Motor neuron (in vitro differentiated cells): Measurements from ENCODE around the gene LSM6. TPM values are rescaled to one million over a fixed set of nuclear protein-coding genes. Genes with fewer than 3 reads are reported as not detected.

ENCODE experiments used
- ATAC-seq, 8 experiments: fragments of 200-7000 bp; cut with Tn5 transposase; replicated peaks in 6 of 8; 2 replicates each; pipeline ENCODE4 v1.8.0; 2021; ENCODE audit warnings: mild to moderate bottlenecking in 8 of 8, moderate library complexity in 8 of 8
- H3K27ac ChIP-seq, 2 donors: fragments of 250-450 bp; sonication (Bioruptor Pico); 2 replicates each; pipeline ENCODE4 v1.9.0; 2021; ENCODE audit warnings: antibody characterized with exemption in 2 of 2, mild to moderate bottlenecking in 2 of 2, moderate library complexity in 1 of 2
- H3K4me1 ChIP-seq, 2 donors: fragments of 250-450 bp; sonication (Bioruptor Pico); replicated peaks in 1 of 2; 2 replicates each; pipeline ENCODE4 v1.6.1; 2021; ENCODE audit warnings: antibody characterized with exemption in 2 of 2, mild to moderate bottlenecking in 2 of 2, moderate library complexity in 1 of 2
- H3K4me3 ChIP-seq, 5 donors: fragments of 250-450 bp; sonication (Bioruptor Pico); 2 replicates each; pipeline ENCODE4 v1.9.0; 2021; ENCODE audit warnings: antibody characterized with exemption in 5 of 5, mild to moderate bottlenecking in 5 of 5, moderate library complexity in 4 of 5
- WGBS, 10 experiments: fragments of 450-650 bp; shearing (Covaris generic); methylation state at CpG; one replicate each; pipeline ENCODE4 v1.0.0; 2022; 5-methylcytosine and 5-hydroxymethylcytosine counted together
- in situ Hi-C, 9 experiments: fragments of 400-800 bp; cut with MboI; loops; one replicate each; pipeline ENCODE4 v1.15.0; 2021; ENCODE audit warnings: low sequenced_read_pairs in 9 of 9, low pct_unique_long_range_greater_than_20kb in 2 of 9; ENCODE audit not compliant: unreplicated experiment in 9 of 9
- total RNA-seq, 8 experiments: library from RNA; unstranded; fragments of 300-600 nt; gene quantifications; 2 replicates each; pipeline versions ENCODE4 v1.2.3 to v1.2.4, GENCODE V29; 2022

The LSM6 gene
- total RNA-seq, result 10 to 100 TPM; 37.8 to 76.7 (median 51.1) TPM

DNA sequence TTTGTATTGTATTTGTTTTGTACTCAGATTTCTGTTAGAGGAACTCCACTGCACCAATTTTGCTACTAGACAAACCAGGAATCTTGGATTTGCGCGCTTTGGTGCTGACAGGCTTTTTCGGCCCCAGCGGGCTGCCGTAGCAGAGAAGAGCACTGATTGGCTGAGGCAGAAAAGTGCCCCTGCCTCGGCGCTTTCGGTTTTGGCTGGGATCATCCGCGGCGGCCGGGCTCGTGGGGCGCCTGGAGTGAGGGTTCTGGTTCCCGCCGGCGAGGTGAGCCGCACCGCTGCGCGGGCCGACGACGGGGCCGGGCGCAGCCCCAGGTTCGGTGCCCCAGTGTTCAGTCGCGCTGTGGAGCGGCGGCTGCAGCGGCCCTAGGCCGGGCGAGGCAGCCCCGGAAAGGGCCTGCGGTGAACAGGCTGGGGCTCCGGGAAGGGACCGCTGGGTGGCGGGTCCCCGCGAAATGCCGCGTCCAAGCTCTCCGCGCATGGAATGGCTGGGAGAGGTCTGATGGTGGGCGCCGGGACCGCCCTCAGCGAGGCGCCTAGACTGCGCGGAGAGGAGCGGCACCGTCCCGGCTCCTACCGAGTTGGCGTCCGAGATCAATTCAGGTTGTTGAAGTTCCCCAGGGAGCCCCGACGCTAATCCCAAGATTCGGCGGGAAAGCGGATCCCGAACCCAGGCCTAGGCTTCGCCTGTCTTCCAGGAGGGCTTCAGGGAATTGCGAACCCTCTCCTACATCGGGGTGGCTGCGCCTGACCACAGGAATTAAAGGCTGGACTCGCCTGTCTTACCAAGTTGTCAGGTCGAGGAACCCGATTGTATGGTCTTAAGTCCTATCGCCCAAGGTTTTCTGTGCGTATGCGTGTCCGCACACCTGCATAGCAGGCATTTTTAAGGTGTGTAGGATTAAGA, at the start of gene LSM6:
LSM6 (plus strand) TSS at position 178 of the 913 bp plus-strand sequence. CDS start 7,204 bp downstream, outside the sequence.
- peak; percentile 92 to 94 (median 93) for ATAC-seq
- in situ Hi-C loops, result no loop called here
- Histone ChIP-seq H3K27ac (peak within 1 kb of the TSS; percentile 75 to 89), H3K4me1 (peaks cover 13 to 24% of the 10 kb centered on the region in 2 donors), H3K4me3 (peak within 1 kb of the TSS; percentile 70 to 98 (median 82))
- 0 to 2% (median 0%) methylated on average over 1 to 19 of the region's 75 CpGs; no CpG with 5 or more reads in 1 of the 10 experiments for whole genome bisulfite sequencing, 10 experiments

DNA sequence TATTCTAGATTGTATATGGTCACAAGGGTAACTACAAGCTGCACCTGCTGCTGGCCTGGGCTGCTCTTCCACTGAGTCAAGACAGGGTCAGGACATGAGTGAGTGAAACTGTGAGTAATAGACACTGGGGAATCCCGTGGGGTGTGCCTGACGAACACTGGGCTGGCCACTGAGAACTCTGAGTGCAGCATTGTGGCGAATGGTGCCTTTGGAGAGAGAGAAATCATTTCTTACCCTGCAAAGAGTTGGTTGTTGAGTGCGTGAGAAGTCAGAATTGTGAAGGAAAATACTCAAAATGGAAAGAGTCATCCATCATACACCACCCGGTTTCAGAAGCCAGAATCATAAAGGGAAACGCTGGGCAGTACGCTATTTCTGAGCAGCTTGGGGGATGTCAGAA, 43.1 kb upstream of the LSM6 start:
- 53 to 93% (median 80%) methylated on average over 1 to 6 of the region's 7 CpGs for WGBS, 10 experiments
- H3K4me1 ChIP-seq, result peaks cover 0 to 8% of the 10 kb centered on the region in 2 donors
- no peak overlapping the region for H3K4me3 ChIP-seq
- in situ Hi-C loops, result no loop called here
- no peak overlapping the region for H3K27ac ChIP-seq
- ATAC-seq, result peak in 1 of 8 experiments; percentile 41

DNA sequence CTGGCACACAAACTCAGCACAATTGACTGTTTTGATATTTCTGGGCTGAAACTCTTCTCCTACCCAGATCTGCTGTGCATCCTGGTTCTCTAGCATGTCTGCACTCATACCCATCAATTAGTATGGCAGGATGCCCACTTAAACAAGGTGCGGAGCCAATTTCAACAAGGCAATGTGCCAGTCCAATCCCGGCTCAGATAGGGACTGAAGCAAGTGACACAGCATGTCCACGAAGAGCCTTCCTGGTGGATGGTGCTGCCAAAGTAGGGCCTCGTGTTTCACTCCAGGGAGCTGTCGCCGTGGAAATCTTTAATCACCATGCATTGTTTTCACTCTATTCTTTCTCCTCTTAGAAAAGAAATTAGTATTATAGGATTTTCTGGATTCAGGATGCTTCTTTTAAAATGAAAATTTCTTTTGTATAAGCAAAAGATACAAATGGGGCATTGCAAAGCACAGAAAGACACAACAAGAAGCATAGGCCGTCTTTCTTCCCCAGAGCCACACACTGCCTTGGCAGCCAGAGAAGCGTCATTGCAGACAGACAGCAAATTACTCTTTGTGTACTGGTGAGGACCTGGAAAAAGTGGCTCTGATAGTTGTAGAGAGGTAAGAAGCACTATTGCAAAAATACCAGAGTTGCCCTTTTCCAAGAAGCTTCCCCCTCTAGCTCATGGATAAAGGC, 40.6 kb upstream of the LSM6 start:
- peak in 3 of 8 experiments; percentile 74 to 98 (median 77) for ATAC-seq
- H3K27ac ChIP-seq, result no peak overlapping the region

DNA sequence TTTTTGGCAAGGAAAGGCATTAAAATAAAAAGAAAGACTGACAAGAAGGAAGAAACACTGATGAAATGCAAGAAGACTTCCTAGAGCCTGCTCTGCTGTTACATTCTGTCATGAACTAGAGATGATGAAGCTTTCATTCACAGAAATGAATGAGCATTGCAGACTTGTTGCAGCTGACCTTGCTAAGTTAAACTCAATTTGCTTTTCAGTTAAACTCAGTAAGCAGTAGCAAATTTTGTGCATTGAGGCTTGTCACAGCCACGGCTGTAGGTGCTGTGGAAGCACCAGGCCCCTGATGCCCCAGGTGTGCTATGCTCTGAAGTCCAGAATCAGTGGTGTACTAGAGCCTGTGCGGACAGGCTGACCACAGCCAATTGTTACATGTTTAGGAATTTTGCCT, 39.6 kb upstream of the LSM6 start:
- WGBS, 10 experiments, result 35 to 100% (median 82%) methylated on average over 1 to 2 of the region's 2 CpGs
- Histone ChIP-seq H3K4me3 (no peak overlapping the region), H3K27ac (no peak overlapping the region), H3K4me1 (peaks cover 0 to 8% of the 10 kb centered on the region in 2 donors)
- in situ Hi-C loops, result no loop called here
- no peak for ATAC-seq

More for the DNA sequence above, 40.6 kb upstream of the LSM6 start:
- 33 to 76% (median 57%) methylated on average over 3 to 8 of the region's 8 CpGs for WGBS, 10 experiments
- in situ Hi-C loops, result no loop called here
- Histone ChIP-seq H3K4me3 (no peak overlapping the region), H3K4me1 (peaks cover 0 to 8% of the 10 kb centered on the region in 2 donors)

DNA sequence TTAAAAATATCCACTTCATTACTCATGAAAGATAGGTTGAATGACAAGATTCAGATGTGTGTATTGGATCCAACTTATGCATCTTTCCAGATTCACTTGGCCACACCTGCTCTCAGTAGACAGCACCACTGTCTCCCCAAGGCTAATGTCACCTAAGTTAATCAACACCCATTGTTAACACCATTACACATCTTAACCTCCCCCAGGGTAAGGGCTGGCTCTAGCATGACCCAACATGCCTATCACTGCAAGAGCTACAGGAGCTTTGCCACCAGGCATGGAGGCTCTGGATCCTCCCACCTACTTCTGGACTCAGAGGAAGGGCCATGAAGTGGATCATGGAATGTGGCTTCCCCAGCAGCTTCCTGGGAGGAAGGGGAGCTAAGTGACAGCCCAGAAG, 32.8 kb upstream of the LSM6 start:
- Histone ChIP-seq H3K4me3 (no peak overlapping the region), H3K4me1 (no peaks in the 10 kb centered on the region), H3K27ac (no peak overlapping the region)
- in situ Hi-C loops, result no loop called here
- ATAC-seq, result peak in 1 of 8 experiments; percentile 32

DNA sequence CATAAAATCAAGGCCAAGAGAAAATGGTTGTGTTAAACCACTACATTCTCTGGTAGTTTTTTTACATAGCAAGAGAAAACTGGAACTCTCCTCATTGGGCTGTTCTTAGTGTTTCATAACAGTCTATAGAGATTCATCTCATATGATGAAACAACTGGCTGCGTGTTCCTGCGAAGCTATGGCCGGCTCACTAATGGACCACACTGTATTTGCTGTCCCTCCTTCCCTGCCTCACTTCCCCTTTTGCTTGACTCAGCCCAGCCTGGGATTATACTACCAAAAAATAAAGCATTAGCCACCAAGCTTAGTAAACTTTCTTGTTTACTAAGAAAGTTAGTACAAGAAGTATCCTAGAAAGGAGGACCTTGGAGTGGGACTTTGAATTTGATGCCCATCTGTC, 31.6 kb upstream of the LSM6 start:
- H3K4me1 ChIP-seq, result no peaks in the 10 kb centered on the region
- in situ Hi-C loops, result no loop called here
- 60 to 93% (median 84%) methylated on average over 1 to 3 of the region's 3 CpGs; no CpG with 5 or more reads in 4 of the 10 experiments for WGBS, 10 experiments

DNA sequence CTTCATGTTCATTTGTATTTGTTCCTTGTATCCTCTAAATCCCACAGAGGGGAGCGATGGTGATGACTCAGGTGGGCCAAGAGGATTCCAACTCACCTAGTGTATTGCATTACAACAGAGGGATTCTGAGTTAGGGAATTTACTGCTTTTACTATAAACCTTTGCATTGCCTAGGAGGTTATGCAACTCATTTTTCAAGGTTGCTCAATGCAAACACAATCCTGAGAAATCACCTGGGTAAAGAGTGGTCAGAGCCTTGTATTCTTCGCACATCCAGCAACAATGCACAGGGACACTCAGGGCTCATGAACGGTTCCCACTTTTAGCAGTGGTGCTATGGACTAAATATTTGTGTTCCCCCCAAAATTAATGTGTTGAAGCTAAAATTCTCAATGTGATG, 28.6 kb upstream of the LSM6 start:
- no peaks in the 10 kb centered on the region for H3K4me1 ChIP-seq
- H3K27ac ChIP-seq, result no peak overlapping the region
- WGBS, 10 experiments, result 40 to 100% (median 85%) methylated on average over 1 to 3 of the region's 3 CpGs; no CpG with 5 or more reads in 4 of the 10 experiments
- no peak for ATAC-seq
- in situ Hi-C loops, result no loop called here
- H3K4me3 ChIP-seq, result no peak overlapping the region

More for the DNA sequence above, 31.6 kb upstream of the LSM6 start:
- ATAC-seq, result no peak
- no peak overlapping the region for H3K4me3 ChIP-seq
- H3K27ac ChIP-seq, result no peak overlapping the region

DNA sequence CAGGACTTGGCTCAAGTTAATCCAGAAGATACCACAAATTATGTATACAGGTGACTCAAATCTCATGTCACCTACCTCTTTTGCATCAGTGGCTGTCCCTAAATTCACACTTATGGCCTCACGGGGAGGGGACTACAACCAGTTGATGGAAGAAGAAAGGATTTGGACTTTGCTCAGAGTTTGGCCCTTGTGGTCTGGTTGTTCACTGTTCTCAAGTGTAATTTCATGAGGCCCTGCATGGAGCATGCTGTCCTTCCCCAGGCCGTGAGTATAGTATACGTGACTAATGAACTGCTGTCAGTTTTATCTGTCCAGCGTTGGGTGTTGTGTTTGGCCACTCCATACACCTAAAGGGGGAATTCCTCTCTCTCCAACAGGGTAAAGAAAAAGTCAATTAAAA, 27.5 kb upstream of the LSM6 start:
- H3K4me1 ChIP-seq, result no peaks in the 10 kb centered on the region
- ATAC-seq, result no peak
- 67 to 100% (median 76%) methylated on average over 2 to 4 of the region's 4 CpGs; no CpG with 5 or more reads in 3 of the 10 experiments for WGBS, 10 experiments
- H3K4me3 ChIP-seq, result no peak overlapping the region
- in situ Hi-C loops, result no loop called here
- H3K27ac ChIP-seq, result no peak overlapping the region

DNA sequence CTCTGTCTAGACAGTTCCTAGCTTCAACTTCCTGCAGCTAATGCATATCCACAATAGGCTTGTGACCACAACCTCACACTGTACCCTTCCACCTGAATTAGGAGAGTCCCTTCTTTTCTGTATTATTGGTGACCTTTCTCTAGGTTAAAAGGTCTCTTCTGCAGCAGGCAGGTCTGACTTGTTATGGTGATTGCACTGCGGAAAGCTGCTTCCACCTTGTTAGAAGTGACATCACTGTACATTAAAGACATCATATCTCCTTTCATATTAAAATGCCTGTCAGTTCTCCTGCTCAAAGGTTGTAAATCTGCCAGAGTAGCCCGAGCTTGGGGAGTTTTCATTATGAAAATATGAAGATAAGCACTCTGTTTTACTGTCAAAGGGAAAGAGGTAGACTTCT, 21.5 kb upstream of the LSM6 start:
- 0 to 37% (median 14%) methylated on average over 1 to 2 of the region's 2 CpGs; no CpG with 5 or more reads in 3 of the 10 experiments for WGBS, 10 experiments
- ATAC-seq, result peak in 5 of 8 experiments; percentile 74 to 94 (median 89)
- in situ Hi-C loops, result no loop called here
- Histone ChIP-seq H3K27ac (no peak overlapping the region), H3K4me3 (no peak overlapping the region), H3K4me1 (peaks cover 6 to 29% of the 10 kb centered on the region in 2 donors)

DNA sequence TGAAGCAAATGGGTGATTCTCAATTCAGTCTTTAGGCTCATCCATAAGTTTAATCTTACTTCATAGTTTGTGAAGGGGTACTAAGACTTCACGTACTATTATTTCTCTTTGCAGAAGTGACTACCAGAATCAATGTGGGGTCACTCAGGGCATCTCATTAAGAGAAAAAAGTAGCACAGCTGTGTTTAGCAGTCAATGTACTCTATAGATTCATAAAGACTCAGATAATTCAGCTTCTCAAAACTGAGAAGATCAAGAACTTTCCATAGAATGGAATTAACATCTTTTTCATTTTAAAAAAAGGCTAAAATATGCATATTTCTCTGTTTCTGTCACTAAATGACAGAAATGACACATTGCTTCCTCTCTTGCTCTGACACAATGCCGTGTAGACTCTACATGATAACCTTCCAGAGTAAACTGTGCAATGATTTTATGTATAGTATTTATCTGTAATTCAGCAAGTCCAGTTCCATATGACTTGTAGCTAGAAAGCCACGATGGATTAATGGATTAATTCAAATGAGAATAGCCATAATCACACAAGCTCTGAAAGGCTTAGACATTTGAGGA, 20.3 kb upstream of the LSM6 start:
- no peak for ATAC-seq
- H3K4me3 ChIP-seq, result no peak overlapping the region
- H3K4me1 ChIP-seq, result peaks cover 6 to 32% of the 10 kb centered on the region in 2 donors
- 10 to 89% (median 60%) methylated on average over 1 to 3 of the region's 3 CpGs for WGBS, 10 experiments
- in situ Hi-C loops, result no loop called here
- no peak overlapping the region for H3K27ac ChIP-seq

DNA sequence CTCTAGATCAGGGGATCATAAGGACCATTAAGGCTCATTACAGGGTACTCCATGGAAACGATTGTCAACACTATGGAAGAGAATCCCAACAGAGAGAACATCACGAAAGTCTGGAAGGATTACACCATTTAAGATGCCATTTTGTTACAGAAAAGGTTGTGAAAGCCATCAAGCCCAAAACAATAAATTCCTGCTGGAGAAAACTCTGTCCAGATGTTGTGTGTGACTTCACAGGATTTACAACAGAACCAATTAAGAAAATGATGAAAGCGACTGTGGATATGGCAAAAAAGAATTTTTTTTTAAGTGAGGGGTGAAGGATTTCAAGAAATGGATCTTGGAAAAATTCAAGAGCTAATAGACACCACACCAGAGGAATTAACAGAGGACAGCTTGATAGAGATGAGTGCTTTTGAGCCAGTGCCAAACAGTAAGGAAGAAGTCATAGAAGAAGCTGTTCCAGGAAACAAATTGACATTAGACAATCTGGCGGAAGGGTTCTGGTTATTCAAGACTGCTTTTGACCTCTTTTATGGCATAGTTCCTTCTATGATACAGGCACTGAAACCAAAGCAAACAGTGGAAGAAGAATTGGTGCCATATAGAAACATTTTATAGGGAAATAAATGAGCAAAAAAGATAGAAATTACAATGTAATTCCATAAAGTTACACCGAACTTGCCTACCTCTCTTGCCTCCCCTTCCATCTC, 17.3 kb upstream of the LSM6 start:
- Histone ChIP-seq H3K4me3 (no peak overlapping the region), H3K4me1 (peaks cover 6 to 33% of the 10 kb centered on the region in 2 donors), H3K27ac (no peak overlapping the region)
- in situ Hi-C loops, result no loop called here
- ATAC-seq, result no peak
- 4 to 92% (median 73%) methylated on average over 2 to 5 of the region's 5 CpGs for WGBS, 10 experiments

DNA sequence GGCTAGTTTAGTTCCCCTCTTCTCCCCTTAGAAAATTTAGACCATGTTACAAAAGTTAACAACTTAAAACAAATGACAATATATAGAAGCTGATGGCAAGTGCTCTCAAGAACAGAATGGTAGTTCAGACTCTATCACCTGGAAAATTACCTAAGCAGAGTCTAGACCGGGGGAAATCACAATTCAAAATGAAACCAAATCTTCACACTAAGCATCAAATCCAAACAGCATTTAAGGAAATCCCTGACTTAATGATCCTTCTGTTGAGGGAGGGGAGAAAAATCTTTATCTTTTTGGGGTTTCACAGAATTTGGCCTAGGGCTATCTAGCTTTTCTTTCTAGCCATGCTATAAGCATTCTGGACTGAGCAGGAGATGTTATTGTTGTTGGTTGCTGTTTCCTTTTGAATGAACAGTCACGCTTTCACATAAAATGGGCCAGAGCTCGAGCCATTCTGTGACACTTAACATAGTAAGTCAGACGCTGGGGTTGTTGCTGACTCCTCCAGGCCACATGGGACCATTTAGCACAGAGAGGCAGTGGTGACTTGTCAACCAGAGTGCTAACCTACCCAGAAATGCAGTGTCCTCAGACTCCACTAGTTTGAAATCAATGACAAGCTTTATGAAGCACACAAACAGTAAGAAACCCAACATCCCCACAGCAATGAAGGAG, 16.0 kb upstream of the LSM6 start:
- peak in 1 of 8 experiments; percentile 46 for ATAC-seq
- WGBS, 10 experiments, result 0 to 100% (median 61%) methylated on average over 1 to 4 of the region's 4 CpGs; no CpG with 5 or more reads in 1 of the 10 experiments

More for the DNA sequence above, 16.0 kb upstream of the LSM6 start:
- Histone ChIP-seq H3K27ac (no peak overlapping the region), H3K4me1 (peaks cover 0 to 20% of the 10 kb centered on the region in 2 donors), H3K4me3 (no peak overlapping the region)
- in situ Hi-C loops, result no loop called here
